GM11168 (cell line): ENCODE data around the gene EFS.
"Not testable (repeated sequence)": the region's sequence is repeated elsewhere in the genome, so short reads cannot be mapped to it uniquely, and the experiment has no call there.

Experiments
- in situ Hi-C: fragments of 300-500 bp; cut with MboI; formaldehyde crosslinking; loops from one replicate; pipeline ENCODE4 v1.12.0; 2022; ENCODE audit warnings: low sequenced_read_pairs; ENCODE audit not compliant: unreplicated experiment

Gene EFS

GRCh38 chr14:23344481-23344880 lies 20.5 kb downstream of the EFS start:
- in situ Hi-C loops: no loop called here

- in situ Hi-C loops: no loop called here
These were observed 25.3 kb downstream of the EFS start for GRCh38 chr14:23339506-23340268.

GRCh38 chr14:23335623-23336022 lies 29.3 kb downstream of the EFS start:
- in situ Hi-C loops: no loop called here

GRCh38 chr14:23327947-23328744 lies 36.8 kb downstream of the EFS start:
- in situ Hi-C loops: no loop called here

GRCh38 chr14:23326491-23327332 lies 38.3 kb downstream of the EFS start:
- in situ Hi-C loops: no loop called here

- in situ Hi-C loops: not testable (repeated sequence)
These were observed 39.2 kb downstream of the EFS start for GRCh38 chr14:23325746-23326145.

GRCh38 chr14:23324993-23325392 lies 40.0 kb downstream of the EFS start:
- in situ Hi-C loops: no loop called here

GRCh38 chr14:23324455-23324846 lies 40.5 kb downstream of the EFS start:
- in situ Hi-C loops: no loop called here

GRCh38 chr14:23323838-23324454 lies 41.0 kb downstream of the EFS start:
- in situ Hi-C loops: no loop called here

GRCh38 chr14:23322568-23323517 lies 42.1 kb downstream of the EFS start:
- in situ Hi-C loops: no loop called here

GRCh38 chr14:23321572-23322547 lies 43.1 kb downstream of the EFS start:
- in situ Hi-C loops: no loop called here

- in situ Hi-C loops: no loop called here
These were observed 44.1 kb downstream of the EFS start, which contains the start of gene PABPN1 for GRCh38 chr14:23320584-23321571. PABPN1 (plus strand) TSS chr14:23321457; CDS start chr14:23321470, 13 bp downstream.

- in situ Hi-C loops: no loop called here
These were observed 45.0 kb downstream of the EFS start for GRCh38 chr14:23319746-23320583.

- in situ Hi-C loops: no loop called here
These were observed 48.7 kb downstream of the EFS start for GRCh38 chr14:23316300-23316699.

GRCh38 chr14:23310546-23310945 lies 54.4 kb downstream of the EFS start:
- in situ Hi-C loops: no loop called here
